ENCODE data around the gene SLC17A8.

The SLC17A8 gene

DNA sequence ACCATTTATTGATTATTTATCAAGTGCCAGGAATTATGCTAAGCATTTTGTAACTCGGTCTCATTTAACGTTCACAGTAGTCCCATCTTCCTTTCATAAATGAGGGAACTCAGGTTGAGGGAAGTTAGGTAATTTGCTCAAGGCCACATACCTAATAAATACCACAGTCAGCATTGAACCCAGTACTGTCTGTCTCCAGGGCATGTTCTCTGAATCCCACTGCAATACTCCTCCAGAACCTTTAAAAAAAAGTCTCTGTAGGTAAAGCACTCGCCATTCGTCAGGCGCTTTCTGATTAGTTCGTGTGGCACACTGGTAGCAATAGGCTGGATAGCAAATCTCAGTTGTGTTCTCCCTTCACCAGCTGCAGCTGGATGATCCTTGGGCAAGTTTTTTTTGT, 14.3 kb downstream of the SLC17A8 start:
- DNase-seq (ENCODE audit: low spot score): no peak

GRCh38 chr12:100372853-100373640, 16.2 kb downstream of the SLC17A8 start:
- no peak for DNase-seq (ENCODE audit: low spot score)

GRCh38 chr12:100375038-100375735, 18.3 kb downstream of the SLC17A8 start:
- DNase-seq (ENCODE audit: low spot score): no peak

- no peak for DNase-seq (ENCODE audit: low spot score)
These were observed 19.3 kb downstream of the SLC17A8 start for GRCh38 chr12:100376161-100376560.

GRCh38 chr12:100381379-100381778, 24.5 kb downstream of the SLC17A8 start:
- DNase-seq (ENCODE audit: low spot score): no peak

GRCh38 chr12:100382338-100382737, 25.5 kb downstream of the SLC17A8 start:
- no peak for DNase-seq (ENCODE audit: low spot score)

- DNase-seq (ENCODE audit: low spot score): no peak
These were observed 27.0 kb downstream of the SLC17A8 start for GRCh38 chr12:100383586-100384558.

- no peak for DNase-seq (ENCODE audit: low spot score)
These were observed 27.7 kb downstream of the SLC17A8 start for GRCh38 chr12:100384559-100384935.

DNA sequence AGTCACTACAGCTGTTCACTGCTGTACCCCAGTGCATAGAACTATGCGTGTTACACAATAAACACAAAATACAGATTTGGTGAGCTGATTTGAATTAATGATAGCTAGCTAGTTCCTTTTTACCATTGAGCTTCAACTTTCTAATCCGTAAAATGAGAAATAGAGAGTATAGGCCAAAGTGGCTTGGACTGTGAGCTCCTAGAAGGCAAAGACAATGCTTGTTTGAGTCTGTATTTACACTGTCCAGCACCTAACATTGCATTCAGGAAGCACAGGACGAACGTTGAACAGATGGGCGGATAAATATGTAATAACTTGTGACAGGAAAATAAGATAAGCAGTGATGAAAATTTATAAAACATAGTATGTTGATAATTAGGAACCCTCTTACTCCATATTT, 31.5 kb downstream of the SLC17A8 start:
- DNase-seq (ENCODE audit: low spot score): no peak

- no peak for DNase-seq (ENCODE audit: low spot score)
These were observed 35.0 kb downstream of the SLC17A8 start for GRCh38 chr12:100391856-100392255.

- no peak for DNase-seq (ENCODE audit: low spot score)
These were observed 36.3 kb downstream of the SLC17A8 start for GRCh38 chr12:100393200-100393599.

DNA sequence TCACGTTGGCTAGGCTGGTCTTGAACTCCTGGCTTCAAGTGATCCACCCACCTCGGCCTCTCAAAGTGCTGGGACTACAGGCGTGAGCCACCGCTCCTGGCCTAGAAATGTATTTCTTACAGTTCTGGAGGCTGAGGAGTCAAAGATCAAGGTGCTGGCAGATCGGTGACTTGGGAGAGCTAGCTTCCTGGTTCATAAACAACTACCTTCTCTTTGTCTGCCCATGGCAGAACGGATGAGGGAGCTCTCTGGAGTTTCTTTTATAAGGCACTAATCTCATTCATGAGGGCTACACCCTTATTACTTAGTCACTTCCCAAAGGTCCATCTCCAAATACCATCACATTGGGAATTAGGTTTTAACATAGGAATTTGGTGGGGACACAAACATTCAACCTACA, 38.9 kb downstream of the SLC17A8 start:
- no peak for DNase-seq (ENCODE audit: low spot score)

- no peak for DNase-seq (ENCODE audit: low spot score)
These were observed 41.4 kb downstream of the SLC17A8 start for GRCh38 chr12:100398307-100398706.

DNA sequence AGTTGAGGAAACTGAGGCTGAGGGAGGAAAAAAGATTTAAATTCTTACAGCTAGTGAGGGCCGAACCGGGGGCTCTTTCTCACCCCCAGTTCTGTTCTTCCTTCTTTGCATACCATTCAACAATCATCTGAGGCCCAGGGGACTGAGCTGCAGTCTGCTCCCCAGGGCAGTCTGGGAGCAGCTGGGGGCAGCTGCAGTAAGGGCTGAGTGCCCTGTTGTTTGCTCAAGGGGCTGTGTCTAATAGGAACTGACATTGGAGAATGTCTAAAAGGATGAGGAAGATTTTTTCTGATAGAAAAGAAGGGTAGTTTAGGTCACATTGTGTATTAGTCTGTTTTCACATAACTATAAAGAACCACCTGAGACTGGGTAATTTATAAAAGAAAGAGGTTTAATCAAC, 42.2 kb downstream of the SLC17A8 start:
- no peak for DNase-seq (ENCODE audit: low spot score)

DNA sequence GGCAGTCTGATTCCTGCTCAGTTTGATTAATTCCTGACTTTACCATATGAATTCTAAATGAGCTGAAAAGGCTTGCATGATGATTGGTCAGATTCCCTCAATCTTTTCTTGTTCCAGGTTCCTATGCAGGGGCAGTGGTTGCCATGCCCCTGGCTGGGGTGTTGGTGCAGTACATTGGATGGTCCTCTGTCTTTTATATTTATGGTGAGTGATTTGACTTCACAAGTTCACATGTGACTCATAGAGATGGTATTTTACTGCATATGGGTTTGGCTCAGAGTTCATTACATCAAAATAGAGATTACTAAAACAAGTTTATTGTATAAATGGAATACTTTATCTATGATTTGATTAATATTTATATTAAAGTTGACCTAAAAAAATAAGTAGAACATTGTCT, 44.8 kb downstream of the SLC17A8 start:
- no peak for DNase-seq (ENCODE audit: low spot score)

DNA sequence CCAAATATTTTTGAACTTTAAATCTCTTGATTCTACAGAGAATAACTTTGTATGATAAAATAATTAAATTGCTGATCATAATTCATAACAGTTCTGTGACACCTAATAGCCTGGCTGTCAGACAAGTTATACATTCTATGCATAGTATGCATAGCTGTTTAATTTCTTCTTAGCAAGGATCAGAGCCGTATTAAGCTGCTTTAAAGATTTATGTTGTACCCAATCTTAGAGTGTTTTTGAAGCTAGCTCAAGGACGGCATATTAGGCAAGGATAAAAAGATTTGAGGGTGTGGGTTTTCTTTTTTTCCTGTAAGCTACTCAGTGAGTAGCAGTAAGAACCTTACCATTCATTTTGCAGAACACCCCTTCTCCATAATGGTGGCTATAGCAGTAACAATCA, 45.9 kb downstream of the SLC17A8 start:
- no peak for DNase-seq (ENCODE audit: low spot score)

DNA sequence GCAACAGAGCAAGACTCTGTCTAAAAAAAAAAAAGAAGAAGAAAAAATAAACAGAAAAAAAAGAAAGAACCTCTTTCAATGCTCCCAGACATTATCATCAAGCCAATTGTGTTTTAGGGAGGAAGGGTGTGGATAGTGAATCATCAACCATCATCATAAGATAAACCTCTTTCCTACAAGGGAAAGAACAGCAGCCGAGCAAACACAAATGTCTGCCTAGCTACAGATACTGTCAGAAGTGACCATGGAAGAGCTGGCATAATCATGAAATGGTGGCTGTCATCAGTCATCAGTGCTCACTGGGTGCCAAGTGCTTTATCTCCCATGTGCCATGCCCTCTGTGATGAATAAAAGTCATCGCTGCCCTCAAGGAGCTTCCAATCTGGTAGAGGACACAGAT, 46.6 kb downstream of the SLC17A8 start:
- no peak for DNase-seq (ENCODE audit: low spot score)

- DNase-seq (ENCODE audit: low spot score): peak; percentile 84
These were observed 48.0 kb downstream of the SLC17A8 start for GRCh38 chr12:100404769-100405407.

GRCh38 chr12:100413001-100413400, 56.1 kb downstream of the SLC17A8 start:
- no peak for DNase-seq (ENCODE audit: low spot score)

- no peak for DNase-seq (ENCODE audit: low spot score)
These were observed 57.9 kb downstream of the SLC17A8 start for GRCh38 chr12:100414739-100415138.

GRCh38 chr12:100422646-100423045, 65.8 kb downstream of the SLC17A8 start:
- no peak for DNase-seq (ENCODE audit: low spot score)

GRCh38 chr12:100426145-100426544, 69.3 kb downstream of the SLC17A8 start:
- DNase-seq (ENCODE audit: low spot score): no peak

All from ecto neural progenitor cell (in vitro differentiated cells).